Measurements from ENCODE around the gene PELI2. TPM values are rescaled to one million over a fixed set of nuclear protein-coding genes. Genes with fewer than 3 reads are reported as not detected.
A peak's percentile ranks its signal among the peaks of the same experiment; 100 is the strongest.

The PELI2 gene
- polyA plus RNA-seq, 1 donor: 25.7 TPM

GRCh38 chr14:56313789-56314188 lies 195.6 kb downstream of the PELI2 start:
- WGBS (ENCODE audit: insufficient coverage, low lambda C conversion rate): no CpG with 5 or more reads among the region's 3 CpGs
- H3K9me3 ChIP-seq (ENCODE audit: control insufficient read depth, low read depth, low read length): no peaks in the 10 kb centered on the region
- no peak for DNase-seq

GRCh38 chr14:56318393-56319115 lies 200.3 kb downstream of the PELI2 start:
- H3K4me1 ChIP-seq (ENCODE audit: control insufficient read depth, insufficient read depth, low read length): no peaks in the 10 kb centered on the region
- no CpG with 5 or more reads among the region's 9 CpGs for WGBS (ENCODE audit: insufficient coverage, low lambda C conversion rate)
- DNase-seq: no peak
- no peaks in the 10 kb centered on the region for H3K36me3 ChIP-seq (ENCODE audit: control insufficient read depth, insufficient read depth, low read length)
- H3K27me3 ChIP-seq (ENCODE audit: control insufficient read depth, insufficient read depth, low read length): no peaks in the 10 kb centered on the region
- no peaks in the 10 kb centered on the region for H3K9me3 ChIP-seq (ENCODE audit: control insufficient read depth, low read depth, low read length)
- no peak overlapping the region for H3K27ac ChIP-seq (ENCODE audit: low read length)
- no peak overlapping the region for H3K4me3 ChIP-seq (ENCODE audit: low read length)

More at GRCh38 chr14:56313789-56314188, 195.6 kb downstream of the PELI2 start:
- no peak overlapping the region for H3K4me3 ChIP-seq (ENCODE audit: low read length)
- no peak overlapping the region for H3K27ac ChIP-seq (ENCODE audit: low read length)
- H3K36me3 ChIP-seq (ENCODE audit: control insufficient read depth, insufficient read depth, low read length): no peaks in the 10 kb centered on the region
- no peaks in the 10 kb centered on the region for H3K27me3 ChIP-seq (ENCODE audit: control insufficient read depth, insufficient read depth, low read length)
- H3K4me1 ChIP-seq (ENCODE audit: control insufficient read depth, insufficient read depth, low read length): no peaks in the 10 kb centered on the region

GRCh38 chr14:56321861-56322260 lies 203.7 kb downstream of the PELI2 start:
- Histone ChIP-seq H3K9me3 (ENCODE audit: control insufficient read depth, low read depth, low read length) (no peaks in the 10 kb centered on the region), H3K36me3 (ENCODE audit: control insufficient read depth, insufficient read depth, low read length) (no peaks in the 10 kb centered on the region), H3K27me3 (ENCODE audit: control insufficient read depth, insufficient read depth, low read length) (no peaks in the 10 kb centered on the region), H3K27ac (ENCODE audit: low read length) (no peak overlapping the region), H3K4me1 (ENCODE audit: control insufficient read depth, insufficient read depth, low read length) (no peaks in the 10 kb centered on the region), H3K4me3 (ENCODE audit: low read length) (no peak overlapping the region)
- DNase-seq: no peak

GRCh38 chr14:56322531-56322930 lies 204.3 kb downstream of the PELI2 start:
- Histone ChIP-seq H3K36me3 (ENCODE audit: control insufficient read depth, insufficient read depth, low read length) (no peaks in the 10 kb centered on the region), H3K9me3 (ENCODE audit: control insufficient read depth, low read depth, low read length) (no peaks in the 10 kb centered on the region), H3K27me3 (ENCODE audit: control insufficient read depth, insufficient read depth, low read length) (no peaks in the 10 kb centered on the region), H3K27ac (ENCODE audit: low read length) (no peak overlapping the region), H3K4me1 (ENCODE audit: control insufficient read depth, insufficient read depth, low read length) (no peaks in the 10 kb centered on the region), H3K4me3 (ENCODE audit: low read length) (no peak overlapping the region)
- WGBS (ENCODE audit: insufficient coverage, low lambda C conversion rate): no CpG with 5 or more reads among the region's 2 CpGs
- DNase-seq: no peak

GRCh38 chr14:56324454-56324853 lies 206.2 kb downstream of the PELI2 start:
- Histone ChIP-seq H3K27ac (ENCODE audit: low read length) (no peak overlapping the region), H3K36me3 (ENCODE audit: control insufficient read depth, insufficient read depth, low read length) (no peaks in the 10 kb centered on the region), H3K9me3 (ENCODE audit: control insufficient read depth, low read depth, low read length) (no peaks in the 10 kb centered on the region), H3K4me1 (ENCODE audit: control insufficient read depth, insufficient read depth, low read length) (no peaks in the 10 kb centered on the region), H3K27me3 (ENCODE audit: control insufficient read depth, insufficient read depth, low read length) (no peaks in the 10 kb centered on the region), H3K4me3 (ENCODE audit: low read length) (no peak overlapping the region)
- WGBS (ENCODE audit: insufficient coverage, low lambda C conversion rate): no CpG with 5 or more reads among the region's 2 CpGs
- no peak for DNase-seq

GRCh38 chr14:56324856-56325699 lies 206.9 kb downstream of the PELI2 start:
- no peaks in the 10 kb centered on the region for H3K9me3 ChIP-seq (ENCODE audit: control insufficient read depth, low read depth, low read length)
- no peak overlapping the region for H3K27ac ChIP-seq (ENCODE audit: low read length)
- no peaks in the 10 kb centered on the region for H3K27me3 ChIP-seq (ENCODE audit: control insufficient read depth, insufficient read depth, low read length)
- 100% methylated on average over 2 of the region's 5 CpGs for WGBS (ENCODE audit: insufficient coverage, low lambda C conversion rate)
- no peaks in the 10 kb centered on the region for H3K4me1 ChIP-seq (ENCODE audit: control insufficient read depth, insufficient read depth, low read length)
- no peak for DNase-seq
- H3K4me3 ChIP-seq (ENCODE audit: low read length): no peak overlapping the region
- H3K36me3 ChIP-seq (ENCODE audit: control insufficient read depth, insufficient read depth, low read length): no peaks in the 10 kb centered on the region

- Histone ChIP-seq H3K9me3 (ENCODE audit: control insufficient read depth, low read depth, low read length) (no peaks in the 10 kb centered on the region), H3K4me3 (ENCODE audit: low read length) (no peak overlapping the region), H3K27me3 (ENCODE audit: control insufficient read depth, insufficient read depth, low read length) (no peaks in the 10 kb centered on the region), H3K36me3 (ENCODE audit: control insufficient read depth, insufficient read depth, low read length) (no peaks in the 10 kb centered on the region), H3K4me1 (ENCODE audit: control insufficient read depth, insufficient read depth, low read length) (no peaks in the 10 kb centered on the region), H3K27ac (ENCODE audit: low read length) (no peak overlapping the region)
- DNase-seq: no peak
- WGBS (ENCODE audit: insufficient coverage, low lambda C conversion rate): 100% methylated on average over 1 of the region's 3 CpGs
Observed at GRCh38 chr14:56328021-56328420, 209.8 kb downstream of the PELI2 start.

GRCh38 chr14:56331592-56332216 lies 213.5 kb downstream of the PELI2 start:
- no peak for DNase-seq
- Histone ChIP-seq H3K27me3 (ENCODE audit: control insufficient read depth, insufficient read depth, low read length) (no peaks in the 10 kb centered on the region), H3K36me3 (ENCODE audit: control insufficient read depth, insufficient read depth, low read length) (no peaks in the 10 kb centered on the region), H3K4me3 (ENCODE audit: low read length) (no peak overlapping the region), H3K9me3 (ENCODE audit: control insufficient read depth, low read depth, low read length) (no peaks in the 10 kb centered on the region), H3K4me1 (ENCODE audit: control insufficient read depth, insufficient read depth, low read length) (no peaks in the 10 kb centered on the region), H3K27ac (ENCODE audit: low read length) (no peak overlapping the region)
- no CpG with 5 or more reads among the region's 7 CpGs for WGBS (ENCODE audit: insufficient coverage, low lambda C conversion rate)

GRCh38 chr14:56333359-56334292 lies 215.4 kb downstream of the PELI2 start:
- no CpG with 5 or more reads among the region's 9 CpGs for WGBS (ENCODE audit: insufficient coverage, low lambda C conversion rate)
- no peaks in the 10 kb centered on the region for H3K36me3 ChIP-seq (ENCODE audit: control insufficient read depth, insufficient read depth, low read length)
- peak in 1 of 2 donors; percentile 28 for DNase-seq

GRCh38 chr14:56334458-56334857 lies 216.2 kb downstream of the PELI2 start:
- Histone ChIP-seq H3K27ac (ENCODE audit: low read length) (no peak overlapping the region), H3K9me3 (ENCODE audit: control insufficient read depth, low read depth, low read length) (no peaks in the 10 kb centered on the region), H3K4me1 (ENCODE audit: control insufficient read depth, insufficient read depth, low read length) (no peaks in the 10 kb centered on the region), H3K4me3 (ENCODE audit: low read length) (no peak overlapping the region), H3K36me3 (ENCODE audit: control insufficient read depth, insufficient read depth, low read length) (no peaks in the 10 kb centered on the region), H3K27me3 (ENCODE audit: control insufficient read depth, insufficient read depth, low read length) (no peaks in the 10 kb centered on the region)
- DNase-seq: no peak
- 89% methylated on average over 1 of the region's 1 CpG for WGBS (ENCODE audit: insufficient coverage, low lambda C conversion rate)

More at GRCh38 chr14:56333359-56334292, 215.4 kb downstream of the PELI2 start:
- Histone ChIP-seq H3K4me3 (ENCODE audit: low read length) (no peak overlapping the region), H3K27ac (ENCODE audit: low read length) (no peak overlapping the region), H3K27me3 (ENCODE audit: control insufficient read depth, insufficient read depth, low read length) (no peaks in the 10 kb centered on the region), H3K4me1 (ENCODE audit: control insufficient read depth, insufficient read depth, low read length) (no peaks in the 10 kb centered on the region), H3K9me3 (ENCODE audit: control insufficient read depth, low read depth, low read length) (no peaks in the 10 kb centered on the region)
